SK-N-SH treated with all-trans-retinoic acid at 6 μM for 48 hours (cell line): ENCODE measurements around the gene GAN.

Experiments used
- ATAC-seq: fragments of 200-7000 bp; cut with Tn5 transposase; 3 replicates; pipeline ENCODE4 v1.9.1; 2020; ENCODE audit warnings: mild to moderate bottlenecking, moderate library complexity
- BACH2 ChIP-seq: fragments of 250-450 bp; sonication (Bioruptor Pico); IDR thresholded peaks from 2 replicates; pipeline ENCODE4 v1.9.0; 2021; ENCODE audit warnings: mild to moderate bottlenecking, borderline replicate concordance
- CREB5 ChIP-seq: fragments of 250-450 bp; sonication (Bioruptor Pico); IDR thresholded peaks from 2 replicates; pipeline ENCODE4 v1.5.1; 2020; ENCODE audit warnings: low read depth, mild to moderate bottlenecking, moderate library complexity
- CSDC2 ChIP-seq: fragments of 250-450 bp; sonication (Bioruptor Pico); IDR thresholded peaks from 2 replicates; pipeline ENCODE4 v1.5.0; 2020; ENCODE audit warnings: mild to moderate bottlenecking, moderate library complexity
- ESRRG ChIP-seq: fragments of 250-450 bp; sonication (Bioruptor Pico); IDR thresholded peaks from 2 replicates; pipeline ENCODE4 v1.6.1; 2021; ENCODE audit warnings: mild to moderate bottlenecking
- GLIS3 ChIP-seq: fragments of 250-450 bp; sonication (Bioruptor Pico); IDR thresholded peaks from 2 replicates; pipeline ENCODE4 v1.5.0; 2020; ENCODE audit warnings: mild to moderate bottlenecking, moderate library complexity
- ISL1 ChIP-seq: fragments of 250-450 bp; sonication (Bioruptor Pico); IDR thresholded peaks from 2 replicates; pipeline ENCODE4 v2.1.2; 2022; ENCODE audit warnings: mild to moderate bottlenecking, moderate library complexity
- OSR1 ChIP-seq: fragments of 250-450 bp; sonication (Bioruptor Pico); IDR thresholded peaks from 2 replicates; pipeline ENCODE4 v1.8.0; 2022; ENCODE audit warnings: moderate library complexity, mild to moderate bottlenecking, inconsistent platforms
- PATZ1 ChIP-seq: fragments of 250-450 bp; sonication (Bioruptor Pico); IDR thresholded peaks from 2 replicates; pipeline ENCODE4 v1.8.0; 2020; ENCODE audit warnings: mild to moderate bottlenecking, moderate library complexity, borderline replicate concordance
- PPARA ChIP-seq: fragments of 250-450 bp; sonication (Bioruptor Pico); IDR thresholded peaks from 2 replicates; pipeline ENCODE4 v1.5.0; 2020; ENCODE audit warnings: mild to moderate bottlenecking, borderline replicate concordance
- RARB ChIP-seq: fragments of 250-450 bp; sonication (Bioruptor Pico); IDR thresholded peaks from 2 replicates; pipeline ENCODE4 v1.8.0; 2021; ENCODE audit warnings: mild to moderate bottlenecking, moderate library complexity
- SNAI2 ChIP-seq: fragments of 250-450 bp; sonication (Bioruptor Pico); IDR thresholded peaks from 2 replicates; pipeline ENCODE4 v1.5.0; 2020; ENCODE audit warnings: mild to moderate bottlenecking, moderate library complexity
- TCF4 ChIP-seq: fragments of 250-450 bp; sonication (Bioruptor Pico); IDR thresholded peaks from 2 replicates; pipeline ENCODE4 v1.8.0; 2021; ENCODE audit warnings: mild to moderate bottlenecking, moderate library complexity, borderline replicate concordance
- TOX ChIP-seq: fragments of 250-450 bp; sonication (Bioruptor Pico); IDR thresholded peaks from 2 replicates; pipeline ENCODE4 v1.8.0; 2021; ENCODE audit warnings: mild to moderate bottlenecking, moderate library complexity, borderline replicate concordance
- TSHZ2 ChIP-seq: fragments of 250-450 bp; sonication (Bioruptor Pico); IDR thresholded peaks from 2 replicates; pipeline ENCODE4 v1.5.0; 2020; ENCODE audit warnings: mild to moderate bottlenecking, moderate library complexity
- ZC3H10 ChIP-seq: fragments of 250-450 bp; sonication (Bioruptor Pico); IDR thresholded peaks from 2 replicates; pipeline ENCODE4 v1.5.1; 2021; ENCODE audit warnings: mild to moderate bottlenecking, moderate library complexity
- ZFP3 ChIP-seq: fragments of 250-450 bp; sonication (Bioruptor Pico); IDR thresholded peaks from 2 replicates; pipeline ENCODE4 v1.5.0; 2020; ENCODE audit warnings: mild to moderate bottlenecking, moderate library complexity
- ZFP30 ChIP-seq: fragments of 450-650 bp; formaldehyde crosslinking; IDR thresholded peaks from 2 replicates; pipeline ENCODE4 v1.5.0; 2022; ENCODE audit warnings: mild to moderate bottlenecking, moderate library complexity
- ZNF565 ChIP-seq: fragments of 450-650 bp; formaldehyde crosslinking; conservative IDR thresholded peaks from 2 replicates; pipeline ENCODE4 v1.5.0; 2020; ENCODE audit warnings: low read depth, mild to moderate bottlenecking, moderate library complexity
- ZNF70 ChIP-seq: fragments of 450-650 bp; formaldehyde crosslinking; IDR thresholded peaks from 2 replicates; pipeline ENCODE4 v1.5.0; 2020; ENCODE audit warnings: mild to moderate bottlenecking, moderate library complexity
- ZNF8 ChIP-seq: fragments of 450-650 bp; formaldehyde crosslinking; IDR thresholded peaks from 2 replicates; pipeline ENCODE4 v1.5.0; 2020; ENCODE audit warnings: mild to moderate bottlenecking, moderate library complexity
- TF ChIP-seq, protein P1 (sequence below): fragments of 250-450 bp; sonication (Bioruptor Pico); IDR thresholded peaks from 2 replicates; pipeline ENCODE4 v1.8.0; 2021; ENCODE audit warnings: low read depth, mild to moderate bottlenecking, moderate library complexity, borderline replicate concordance
- TF ChIP-seq, protein P2 (sequence below): fragments of 250-450 bp; sonication (Bioruptor Pico); IDR thresholded peaks from 2 replicates; pipeline ENCODE4 v1.5.1; 2021; ENCODE audit warnings: mild to moderate bottlenecking, moderate library complexity

GAN gene

GRCh38 chr16:81435103-81435502 is 120.3 kb downstream of the GAN start:
- TF ChIP-seq ISL1: no peak
- TF ChIP-seq TSHZ2: no peak
- no peak for TF ChIP-seq CSDC2
- no peak for TF ChIP-seq PPARA (CRISPR knock-in tag)
- no peak for TF ChIP-seq PATZ1 (CRISPR knock-in tag)
- TF ChIP-seq, protein P1, sequence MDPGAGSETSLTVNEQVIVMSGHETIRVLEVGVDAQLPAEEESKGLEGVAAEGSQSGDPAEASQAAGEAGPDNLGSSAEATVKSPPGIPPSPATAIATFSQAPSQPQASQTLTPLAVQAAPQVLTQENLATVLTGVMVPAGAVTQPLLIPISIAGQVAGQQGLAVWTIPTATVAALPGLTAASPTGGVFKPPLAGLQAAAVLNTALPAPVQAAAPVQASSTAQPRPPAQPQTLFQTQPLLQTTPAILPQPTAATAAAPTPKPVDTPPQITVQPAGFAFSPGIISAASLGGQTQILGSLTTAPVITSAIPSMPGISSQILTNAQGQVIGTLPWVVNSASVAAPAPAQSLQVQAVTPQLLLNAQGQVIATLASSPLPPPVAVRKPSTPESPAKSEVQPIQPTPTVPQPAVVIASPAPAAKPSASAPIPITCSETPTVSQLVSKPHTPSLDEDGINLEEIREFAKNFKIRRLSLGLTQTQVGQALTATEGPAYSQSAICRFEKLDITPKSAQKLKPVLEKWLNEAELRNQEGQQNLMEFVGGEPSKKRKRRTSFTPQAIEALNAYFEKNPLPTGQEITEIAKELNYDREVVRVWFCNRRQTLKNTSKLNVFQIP (CRISPR knock-in tag): no peak
- no peak for TF ChIP-seq TCF4 (CRISPR knock-in tag)
- TF ChIP-seq OSR1 (CRISPR knock-in tag): no peak
- TF ChIP-seq RARB (CRISPR knock-in tag): no peak
- TF ChIP-seq ZFP30 (CRISPR knock-in tag): no peak
- no peak for TF ChIP-seq BACH2 (CRISPR knock-in tag)
- no peak for TF ChIP-seq CREB5 (CRISPR knock-in tag)
- TF ChIP-seq GLIS3 (CRISPR knock-in tag): no peak
- TF ChIP-seq, protein P2, sequence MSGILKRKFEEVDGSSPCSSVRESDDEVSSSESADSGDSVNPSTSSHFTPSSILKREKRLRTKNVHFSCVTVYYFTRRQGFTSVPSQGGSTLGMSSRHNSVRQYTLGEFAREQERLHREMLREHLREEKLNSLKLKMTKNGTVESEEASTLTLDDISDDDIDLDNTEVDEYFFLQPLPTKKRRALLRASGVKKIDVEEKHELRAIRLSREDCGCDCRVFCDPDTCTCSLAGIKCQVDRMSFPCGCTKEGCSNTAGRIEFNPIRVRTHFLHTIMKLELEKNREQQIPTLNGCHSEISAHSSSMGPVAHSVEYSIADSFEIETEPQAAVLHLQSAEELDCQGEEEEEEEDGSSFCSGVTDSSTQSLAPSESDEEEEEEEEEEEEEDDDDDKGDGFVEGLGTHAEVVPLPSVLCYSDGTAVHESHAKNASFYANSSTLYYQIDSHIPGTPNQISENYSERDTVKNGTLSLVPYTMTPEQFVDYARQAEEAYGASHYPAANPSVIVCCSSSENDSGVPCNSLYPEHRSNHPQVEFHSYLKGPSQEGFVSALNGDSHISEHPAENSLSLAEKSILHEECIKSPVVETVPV (CRISPR knock-in tag): no peak
- TF ChIP-seq ZFP3 (CRISPR knock-in tag): no peak
- TF ChIP-seq ZNF8 (CRISPR knock-in tag): no peak
- TF ChIP-seq ZNF565 (CRISPR knock-in tag): no peak
- no peak for TF ChIP-seq TOX
- no peak for TF ChIP-seq SNAI2 (CRISPR knock-in tag)
- no peak for TF ChIP-seq ZNF70
- ATAC-seq: no peak

- no peak for TF ChIP-seq TOX
- no peak for TF ChIP-seq ESRRG (CRISPR knock-in tag)
- TF ChIP-seq ISL1: no peak
- no peak for TF ChIP-seq OSR1 (CRISPR knock-in tag)
- TF ChIP-seq RARB (CRISPR knock-in tag): no peak
- no peak for TF ChIP-seq SNAI2 (CRISPR knock-in tag)
- TF ChIP-seq ZFP30 (CRISPR knock-in tag): no peak
- no peak for TF ChIP-seq ZNF70
- TF ChIP-seq CREB5 (CRISPR knock-in tag): no peak
- TF ChIP-seq ZC3H10 (CRISPR knock-in tag): no peak
- TF ChIP-seq, protein P1 (CRISPR knock-in tag): no peak
- no peak for TF ChIP-seq ZFP3 (CRISPR knock-in tag)
- TF ChIP-seq PATZ1 (CRISPR knock-in tag): no peak
- no peak for TF ChIP-seq PPARA (CRISPR knock-in tag)
- no peak for TF ChIP-seq BACH2 (CRISPR knock-in tag)
- no peak for ATAC-seq
Observed at GRCh38 chr16:81435567-81435966, 120.8 kb downstream of the GAN start.
